T1000 (cell line): Measurements from ENCODE around the gene LEPROT.
"Not testable (repeated sequence)": the region's sequence is repeated elsewhere in the genome, so short reads cannot be mapped to it uniquely, and the experiment has no call there.

Experiments used
- DNase-seq: peaks from one replicate; lab custom pipeline; 2025; ENCODE audit warnings: mixed read lengths; lab: John Stamatoyannopoulos, UW

Gene LEPROT

GRCh38 chr1:65437616-65438015 is 17.1 kb downstream of the LEPROT start:
- DNase-seq = no peak

GRCh38 chr1:65440322-65440900 is 19.9 kb downstream of the LEPROT start:
- DNase-seq = no peak

- no peak for DNase-seq
Observed at GRCh38 chr1:65440915-65441314, 20.4 kb downstream of the LEPROT start.

GRCh38 chr1:65441464-65441863 is 21.0 kb downstream of the LEPROT start:
- no peak for DNase-seq

- DNase-seq = no peak
Observed at GRCh38 chr1:65442442-65442841, 22.0 kb downstream of the LEPROT start.

- DNase-seq = no peak
Observed at GRCh38 chr1:65443647-65444046, 23.2 kb downstream of the LEPROT start.

GRCh38 chr1:65444128-65444640 is 23.7 kb downstream of the LEPROT start:
- DNase-seq = no peak

GRCh38 chr1:65445837-65446236 is 25.4 kb downstream of the LEPROT start:
- DNase-seq = no peak

- DNase-seq = no peak
Observed at GRCh38 chr1:65449214-65449823, 28.9 kb downstream of the LEPROT start.

- not testable (repeated sequence) for DNase-seq
Observed at GRCh38 chr1:65455678-65456077, 35.2 kb downstream of the LEPROT start.

GRCh38 chr1:65456481-65456880 is 36.0 kb downstream of the LEPROT start:
- DNase-seq = no peak

- no peak for DNase-seq
Observed at GRCh38 chr1:65457868-65458267, 37.4 kb downstream of the LEPROT start.

- no peak for DNase-seq
Observed at GRCh38 chr1:65458730-65459396, 38.4 kb downstream of the LEPROT start.

- DNase-seq = no peak
Observed at GRCh38 chr1:65459397-65459768, 38.9 kb downstream of the LEPROT start.

- not testable (repeated sequence) for DNase-seq
Observed at GRCh38 chr1:65465837-65466236, 45.4 kb downstream of the LEPROT start.

- no peak for DNase-seq
Observed at GRCh38 chr1:65467536-65467935, 47.1 kb downstream of the LEPROT start.

GRCh38 chr1:65469126-65469888 is 48.8 kb downstream of the LEPROT start:
- no peak for DNase-seq

GRCh38 chr1:65469889-65470340 is 49.4 kb downstream of the LEPROT start:
- no peak for DNase-seq

GRCh38 chr1:65470766-65471165 is 50.3 kb downstream of the LEPROT start:
- no peak for DNase-seq

GRCh38 chr1:65471213-65471833 is 50.9 kb downstream of the LEPROT start:
- DNase-seq = no peak

GRCh38 chr1:65471861-65472332 is 51.4 kb downstream of the LEPROT start:
- DNase-seq = no peak

GRCh38 chr1:65476327-65476726 is 55.9 kb downstream of the LEPROT start:
- no peak for DNase-seq
